Brain microvascular endothelial cell (primary cell): ENCODE data around the gene JARID2.
"Not testable (repeated sequence)": the region's sequence is repeated elsewhere in the genome, so short reads cannot be mapped to it uniquely, and the experiment has no call there.

ENCODE experiments used
- DNase-seq: peaks from one replicate; pipeline ENCODE4 v3.0.0-alpha.2; 2020
- H3K27ac ChIP-seq: fragments of 250-450 bp; sonication (Bioruptor Pico); 2 replicates; pipeline ENCODE4 v1.5.1; 2020; ENCODE audit warnings: mild to moderate bottlenecking, moderate library complexity
- H3K27me3 ChIP-seq: fragments of 250-450 bp; sonication (Bioruptor Pico); replicated peaks from 2 replicates; pipeline ENCODE4 v1.5.1; 2020; ENCODE audit warnings: mild to moderate bottlenecking
- H3K36me3 ChIP-seq: fragments of 250-450 bp; sonication (Bioruptor Pico); replicated peaks from 2 replicates; pipeline ENCODE4 v1.5.1; 2020; ENCODE audit warnings: mild to moderate bottlenecking
- H3K4me3 ChIP-seq: 2 replicates; pipeline ENCODE4 v1.5.1; 2011; ENCODE audit warnings: low read depth, mild to moderate bottlenecking, control low read depth, low read length, moderate library complexity
- CTCF ChIP-seq: IDR thresholded peaks from 2 replicates; pipeline ENCODE4 v1.5.1; 2011; ENCODE audit warnings: low read depth, mild to moderate bottlenecking, moderate library complexity, low read length, control low read depth, inconsistent platforms; ENCODE audit errors: missing control alignments
- in situ Hi-C: cut with HindIII; loops from 2 replicates; pipeline ENCODE4 v1.10.0; 2017; ENCODE audit warnings: low sequenced_read_pairs, low pct_ligation_motif_present

The JARID2 gene

GRCh38 chr6:15413466-15414234, 167.8 kb downstream of the JARID2 start:
- DNase-seq = peak; percentile 32
- Histone ChIP-seq H3K27ac (no peak overlapping the region), H3K4me3 (no peak overlapping the region)

GRCh38 chr6:15414235-15414612, 168.4 kb downstream of the JARID2 start:
- DNase-seq = no peak
- no peak for TF ChIP-seq CTCF
- H3K36me3 ChIP-seq = no peaks in the 10 kb centered on the region

More at GRCh38 chr6:15413466-15414234, 167.8 kb downstream of the JARID2 start:
- H3K36me3 ChIP-seq = no peaks in the 10 kb centered on the region
- TF ChIP-seq CTCF = no peak
- no peaks in the 10 kb centered on the region for H3K27me3 ChIP-seq
- in situ Hi-C loops = no loop called here

GRCh38 chr6:15415622-15416021, 169.8 kb downstream of the JARID2 start:
- H3K27ac ChIP-seq, H3K27me3 ChIP-seq, H3K36me3 ChIP-seq, DNase-seq, H3K4me3 ChIP-seq, in situ Hi-C loops: not testable (repeated sequence)

More at GRCh38 chr6:15414235-15414612, 168.4 kb downstream of the JARID2 start:
- H3K27me3 ChIP-seq = no peaks in the 10 kb centered on the region
- no peak overlapping the region for H3K4me3 ChIP-seq
- no peak overlapping the region for H3K27ac ChIP-seq
- in situ Hi-C loops = no loop called here

- in situ Hi-C loops = no loop called here
- Histone ChIP-seq H3K27me3 (no peaks in the 10 kb centered on the region), H3K36me3 (no peaks in the 10 kb centered on the region), H3K4me3 (no peak overlapping the region), H3K27ac (no peak overlapping the region)
- DNase-seq = no peak
- TF ChIP-seq CTCF = no peak
Observed at GRCh38 chr6:15416932-15417509, 171.2 kb downstream of the JARID2 start.

- Histone ChIP-seq H3K4me3 (no peak overlapping the region), H3K27me3 (no peaks in the 10 kb centered on the region), H3K27ac (no peak overlapping the region), H3K36me3 (no peaks in the 10 kb centered on the region)
- TF ChIP-seq CTCF = no peak
- in situ Hi-C loops = no loop called here
- peak; percentile 58 for DNase-seq
Observed at GRCh38 chr6:15417811-15418210, 171.9 kb downstream of the JARID2 start.

GRCh38 chr6:15419493-15419892, 173.6 kb downstream of the JARID2 start:
- in situ Hi-C loops = no loop called here
- TF ChIP-seq CTCF = no peak
- Histone ChIP-seq H3K27ac (no peak overlapping the region), H3K4me3 (no peak overlapping the region), H3K36me3 (no peaks in the 10 kb centered on the region), H3K27me3 (no peaks in the 10 kb centered on the region)
- DNase-seq = no peak
